GM23248 (cell line): ENCODE results near the gene MAPKBP1. TPM values are rescaled to one million over a fixed set of nuclear protein-coding genes. Genes with fewer than 3 reads are reported as not detected.
"Not testable (repeated sequence)": the region's sequence is repeated elsewhere in the genome, so short reads cannot be mapped to it uniquely, and the experiment has no call there.

Source experiments
- DNase-seq: peaks from one replicate; pipeline ENCODE4 v3.0.0-alpha.2; 2015
- H2AFZ ChIP-seq: fragments of 200-600 bp; sonication (generic); 2 replicates; pipeline ENCODE4 v1.6.1; 2016; ENCODE audit warnings: antibody characterized with exemption
- H3F3A ChIP-seq: fragments of 200-600 bp; sonication (generic); 2 replicates; pipeline ENCODE4 v1.6.1; 2016; ENCODE audit warnings: mild to moderate bottlenecking, antibody characterized with exemption, mixed run types; ENCODE audit not compliant: insufficient read depth
- H3K27ac ChIP-seq: fragments of 200-600 bp; sonication (generic); 2 replicates; pipeline ENCODE4 v1.5.1; 2016; ENCODE audit warnings: mild to moderate bottlenecking
- H3K27me3 ChIP-seq: fragments of 200-600 bp; sonication (generic); replicated peaks from 2 replicates; pipeline ENCODE4 v1.6.1; 2016; ENCODE audit warnings: mild to moderate bottlenecking; ENCODE audit not compliant: insufficient read depth
- H3K36me3 ChIP-seq: fragments of 200-600 bp; sonication (generic); 2 replicates; pipeline ENCODE4 v1.6.1; 2016; ENCODE audit warnings: low read depth, mild to moderate bottlenecking
- H3K4me1 ChIP-seq: fragments of 200-600 bp; sonication (generic); 2 replicates; pipeline ENCODE4 v1.6.1; 2016; ENCODE audit warnings: mild to moderate bottlenecking; ENCODE audit not compliant: insufficient read depth
- H3K4me2 ChIP-seq: fragments of 200-600 bp; sonication (generic); one replicate; pipeline ENCODE4 v1.6.1; 2016; ENCODE audit warnings: mild to moderate bottlenecking; ENCODE audit not compliant: unreplicated experiment
- H3K4me3 ChIP-seq: fragments of 200-600 bp; sonication (generic); 2 replicates; pipeline ENCODE4 v1.5.1; 2016; ENCODE audit warnings: mild to moderate bottlenecking
- H3K79me2 ChIP-seq: fragments of 200-600 bp; sonication (generic); 2 replicates; pipeline ENCODE4 v1.6.1; 2016; ENCODE audit warnings: mild to moderate bottlenecking; ENCODE audit not compliant: insufficient read depth
- H3K9ac ChIP-seq: fragments of 200-600 bp; sonication (generic); 2 replicates; pipeline ENCODE4 v1.6.1; 2016; ENCODE audit warnings: mild to moderate bottlenecking
- H3K9me2 ChIP-seq: fragments of 200-600 bp; sonication (generic); 2 replicates; pipeline ENCODE4 v1.6.1; 2016; ENCODE audit warnings: mixed run types, mild to moderate bottlenecking, moderate library complexity; ENCODE audit not compliant: insufficient read depth
- H3K9me3 ChIP-seq: fragments of 200-600 bp; sonication (generic); one replicate; pipeline ENCODE4 v1.6.1; 2017; ENCODE audit warnings: low read depth
- H4K20me1 ChIP-seq: fragments of 200-600 bp; sonication (generic); 2 replicates; pipeline ENCODE4 v1.6.0; 2016; ENCODE audit not compliant: insufficient read depth
- EZH2 ChIP-seq: fragments of 200-600 bp; sonication (generic); IDR thresholded peaks from 2 replicates; pipeline ENCODE4 v1.6.1; 2018; ENCODE audit warnings: antibody characterized with exemption, mild to moderate bottlenecking; ENCODE audit not compliant: insufficient read depth, poor library complexity, severe bottlenecking
- EZH2phosphoT487 ChIP-seq: fragments of 200-600 bp; sonication (generic); IDR thresholded peaks from 2 replicates; pipeline ENCODE4 v1.6.1; 2018; ENCODE audit warnings: antibody characterized with exemption, moderate library complexity, mild to moderate bottlenecking, low read depth; ENCODE audit not compliant: insufficient read depth
- WGBS, 2 experiments: methylation state at CpG; one replicate each; pipeline ENCODE4 v1.1.6; 2015 to 2017; ENCODE audit warnings: low lambda C conversion rate in 2 of 2, low coverage in 1 of 2; ENCODE audit errors: missing lambda C conversion rate in 2 of 2; 5-methylcytosine and 5-hydroxymethylcytosine counted together
- in situ Hi-C: fragments of 300-500 bp; cut with MboI; formaldehyde crosslinking; loops from 2 replicates; pipeline ENCODE4 v1.15.0; 2020
- polyA plus RNA-seq: library from polyadenylated mRNA; unstranded; fragments of >200 nt; fragmentation: Nextera tagmentation; extraction: Ambion mirVana; gene quantifications from 2 replicates; pipeline ENCODE4 v1.2.1, GENCODE V29; 2016
- total RNA-seq: library from RNA; depleted of rRNA; stranded (reverse); fragments of >200 nt; shearing (Covaris generic); gene quantifications from 2 replicates; pipeline ENCODE4 v1.2.3, GENCODE V29; 2014

The MAPKBP1 gene
- total and polyA plus RNA-seq, 2 experiments from 2014 or later = 5.2 to 8.5 TPM

GRCh38 chr15:41732483-41732882 lies 41.8 kb upstream of the MAPKBP1 start:
- Histone ChIP-seq H3K4me3 (no peak overlapping the region), H3K36me3 (peaks cover 33% of the 10 kb centered on the region), H3K27ac (no peak overlapping the region), H2AFZ (no peak overlapping the region), H3K4me1 (0 out of 2 replicates have a peak, but pooled peaks cover 4% of the 10 kb centered on the region), H3K27me3 (no peaks in the 10 kb centered on the region), H3K79me2 (no peaks in the 10 kb centered on the region), H3K9me3 (no peaks in the 10 kb centered on the region), H4K20me1 (no peaks in the 10 kb centered on the region), H3K9me2 (no peaks in the 10 kb centered on the region), H3K4me2 (no peak overlapping the region), H3K9ac (no peak overlapping the region), H3F3A (no peaks in the 10 kb centered on the region)
- in situ Hi-C loops = no loop called here
- no peak for DNase-seq
- TF ChIP-seq EZH2 (no peak), EZH2phosphoT487 (no peak)
- 95 to 96% methylated on average over 1 of the region's 1 CpG for WGBS, 2 experiments

GRCh38 chr15:41734079-41734478 lies 40.2 kb upstream of the MAPKBP1 start:
- Histone ChIP-seq H3K9me2 (no peaks in the 10 kb centered on the region), H3K79me2 (no peaks in the 10 kb centered on the region), H3K27ac (no peak overlapping the region), H3K4me1 (0 out of 2 replicates have a peak, but pooled peaks cover 3% of the 10 kb centered on the region), H2AFZ (no peak overlapping the region), H3K4me2 (no peak overlapping the region), H3K4me3 (no peak overlapping the region), H3K9ac (no peak overlapping the region), H3K36me3 (peaks cover 30% of the 10 kb centered on the region), H4K20me1 (no peaks in the 10 kb centered on the region), H3K9me3 (no peaks in the 10 kb centered on the region), H3F3A (no peaks in the 10 kb centered on the region), H3K27me3 (no peaks in the 10 kb centered on the region)
- peak; percentile 3 for DNase-seq
- TF ChIP-seq EZH2 = no peak
- no peak for TF ChIP-seq EZH2phosphoT487
- in situ Hi-C loops = no loop called here
- WGBS, 2 experiments = 83 to 84% methylated on average over 4 of the region's 4 CpGs

- Histone ChIP-seq H3K4me3 (no peak overlapping the region), H3K9me3 (no peaks in the 10 kb centered on the region), H3K79me2 (no peaks in the 10 kb centered on the region), H3K4me1 (0 out of 2 replicates have a peak, but pooled peaks cover 3% of the 10 kb centered on the region), H3K9ac (no peak overlapping the region), H3K27me3 (no peaks in the 10 kb centered on the region), H3K27ac (no peak overlapping the region), H3K4me2 (no peak overlapping the region), H2AFZ (no peak overlapping the region), H4K20me1 (no peaks in the 10 kb centered on the region), H3F3A (no peaks in the 10 kb centered on the region), H3K9me2 (no peaks in the 10 kb centered on the region), H3K36me3 (peaks cover 32% of the 10 kb centered on the region)
- in situ Hi-C loops = no loop called here
- 96 to 97% methylated on average over 4 of the region's 4 CpGs for WGBS, 2 experiments
- DNase-seq = no peak
- no peak for TF ChIP-seq EZH2
- TF ChIP-seq EZH2phosphoT487 = no peak
Observed at GRCh38 chr15:41735046-41735445, 39.2 kb upstream of the MAPKBP1 start.

- in situ Hi-C loops, H3K9me2 ChIP-seq, H3K9me3 ChIP-seq, H3K27me3 ChIP-seq, H2AFZ ChIP-seq, DNase-seq, H3K9ac ChIP-seq, H3K4me1 ChIP-seq, H3K79me2 ChIP-seq, H3F3A ChIP-seq, H3K4me2 ChIP-seq, H3K27ac ChIP-seq, H3K4me3 ChIP-seq, H4K20me1 ChIP-seq: not testable (repeated sequence)
- peaks cover 34% of the 10 kb centered on the region for H3K36me3 ChIP-seq
- 95 to 97% methylated on average over 10 of the region's 10 CpGs for WGBS, 2 experiments
Observed at GRCh38 chr15:41735492-41735891, 38.8 kb upstream of the MAPKBP1 start.

- WGBS, 2 experiments = 84 to 89% methylated on average over 1 of the region's 1 CpG
- H3K4me2 ChIP-seq = no peak overlapping the region
- in situ Hi-C loops = no loop called here
Observed at GRCh38 chr15:41746802-41747201, 27.5 kb upstream of the MAPKBP1 start.

More at GRCh38 chr15:41746802-41747201, 27.5 kb upstream of the MAPKBP1 start:
- Histone ChIP-seq H3F3A (no peaks in the 10 kb centered on the region), H3K9me2 (no peaks in the 10 kb centered on the region), H4K20me1 (no peaks in the 10 kb centered on the region), H2AFZ (no peak overlapping the region), H3K9me3 (no peaks in the 10 kb centered on the region), H3K4me3 (no peak overlapping the region), H3K36me3 (peaks cover 11% of the 10 kb centered on the region), H3K27ac (no peak overlapping the region), H3K79me2 (no peaks in the 10 kb centered on the region), H3K27me3 (no peaks in the 10 kb centered on the region), H3K9ac (no peak overlapping the region), H3K4me1 (no peaks in the 10 kb centered on the region)
- peak; percentile 64 for DNase-seq
- no peak for TF ChIP-seq EZH2
- TF ChIP-seq EZH2phosphoT487 = no peak
